ENCODE data around the gene AMDHD2. TPM values are rescaled to one million over a fixed set of nuclear protein-coding genes. Genes with fewer than 3 reads are reported as not detected.

Gene AMDHD2
- total RNA-seq, 1 experiment from 2014 or later: 50.3 TPM

- no peaks in the 10 kb centered on the region for H3K36me3 ChIP-seq (ENCODE audit: low read depth, low read length)
- POLR2A ChIA-PET (ENCODE audit: unreplicated experiment): no interaction called here
- no peaks in the 10 kb centered on the region for H3K9me2 ChIP-seq (replicated peaks; ENCODE audit: low read length)
Observed at GRCh38 chr16:2507052-2507659, 13.0 kb upstream of the AMDHD2 start.

GRCh38 chr16:2507665-2508064, 12.5 kb upstream of the AMDHD2 start:
- Histone ChIP-seq H3K36me3 (ENCODE audit: low read depth, low read length) (no peaks in the 10 kb centered on the region), H3K79me2 (ENCODE audit: low read length) (no peaks in the 10 kb centered on the region), H2AFZ (ENCODE audit: low read length) (no peak overlapping the region), H3K9ac (ENCODE audit: low read length) (no peak overlapping the region), H3K9me3 (ENCODE audit: low read length) (no peaks in the 10 kb centered on the region), H3K27me3 (ENCODE audit: low read length) (no peaks in the 10 kb centered on the region), H3F3A (ENCODE audit: low read length, unreplicated experiment) (no peaks in the 10 kb centered on the region), H3K9me2 (replicated peaks; ENCODE audit: low read length) (no peaks in the 10 kb centered on the region), H3K4me1 (ENCODE audit: insufficient read depth, low read length) (no peaks in the 10 kb centered on the region), H3K27ac (ENCODE audit: low read length) (no peak overlapping the region), H4K20me1 (ENCODE audit: low read length) (no peaks in the 10 kb centered on the region), H3K4me2 (ENCODE audit: low read length) (no peak overlapping the region), H3K4me3 (ENCODE audit: low read length) (no peak overlapping the region)
- DNase-seq (no peak), ATAC-seq (no peak)
- POLR2A ChIA-PET (ENCODE audit: unreplicated experiment): no interaction called here
- intact Hi-C loops (cut with micrococcal nuclease): no loop called here
- TF ChIP-seq EZH2 (IDR thresholded peaks at IDR 0.05; ENCODE audit: low read length, unreplicated experiment) (no peak), EZH2phosphoT487 (IDR thresholded peaks at IDR 0.05; ENCODE audit: borderline replicate concordance, low read length) (no peak), CTCF (conservative IDR thresholded peaks at IDR 0.05; ENCODE audit: low read depth, low read length) (no peak)
- CTCF ChIA-PET: no interaction called here
- BruUV-seq (replicated peaks): no TSS peak

More at GRCh38 chr16:2507052-2507659, 13.0 kb upstream of the AMDHD2 start:
- CTCF ChIA-PET: no interaction called here
- BruUV-seq (replicated peaks): no TSS peak
- Histone ChIP-seq H3K9me3 (ENCODE audit: low read length) (no peaks in the 10 kb centered on the region), H3K79me2 (ENCODE audit: low read length) (no peaks in the 10 kb centered on the region), H3F3A (ENCODE audit: low read length, unreplicated experiment) (no peaks in the 10 kb centered on the region), H2AFZ (ENCODE audit: low read length) (no peak overlapping the region), H3K9ac (ENCODE audit: low read length) (no peak overlapping the region), H3K27ac (ENCODE audit: low read length) (no peak overlapping the region), H3K4me2 (ENCODE audit: low read length) (no peak overlapping the region), H3K4me3 (ENCODE audit: low read length) (no peak overlapping the region), H3K4me1 (ENCODE audit: insufficient read depth, low read length) (no peaks in the 10 kb centered on the region), H4K20me1 (ENCODE audit: low read length) (no peaks in the 10 kb centered on the region), H3K27me3 (ENCODE audit: low read length) (no peaks in the 10 kb centered on the region)
- DNase-seq: no peak
- intact Hi-C loops (cut with micrococcal nuclease): no loop called here
- TF ChIP-seq CTCF (conservative IDR thresholded peaks at IDR 0.05; ENCODE audit: low read depth, low read length) (no peak), EZH2phosphoT487 (IDR thresholded peaks at IDR 0.05; ENCODE audit: borderline replicate concordance, low read length) (no peak), EZH2 (IDR thresholded peaks at IDR 0.05; ENCODE audit: low read length, unreplicated experiment) (no peak)
- ATAC-seq: no peak

- Histone ChIP-seq H3K36me3 (ENCODE audit: low read depth, low read length) (no peaks in the 10 kb centered on the region), H4K20me1 (ENCODE audit: low read length) (no peaks in the 10 kb centered on the region), H3K9me3 (ENCODE audit: low read length) (no peaks in the 10 kb centered on the region), H3K79me2 (ENCODE audit: low read length) (peaks cover 1% of the 10 kb centered on the region), H3K4me2 (ENCODE audit: low read length) (no peak overlapping the region), H2AFZ (ENCODE audit: low read length) (no peak overlapping the region), H3K9ac (ENCODE audit: low read length) (no peak overlapping the region), H3F3A (ENCODE audit: low read length, unreplicated experiment) (no peaks in the 10 kb centered on the region), H3K27ac (ENCODE audit: low read length) (no peak overlapping the region), H3K9me2 (replicated peaks; ENCODE audit: low read length) (no peaks in the 10 kb centered on the region), H3K4me1 (ENCODE audit: insufficient read depth, low read length) (peaks cover 3% of the 10 kb centered on the region; the same call in 1 of the 2 replicates), H3K4me3 (ENCODE audit: low read length) (no peak overlapping the region), H3K27me3 (ENCODE audit: low read length) (no peaks in the 10 kb centered on the region)
- ATAC-seq: no peak
- BruUV-seq (replicated peaks): no TSS peak
- intact Hi-C loops (cut with micrococcal nuclease): no loop called here
- TF ChIP-seq EZH2 (IDR thresholded peaks at IDR 0.05; ENCODE audit: low read length, unreplicated experiment) (no peak), EZH2phosphoT487 (IDR thresholded peaks at IDR 0.05; ENCODE audit: borderline replicate concordance, low read length) (no peak), CTCF (conservative IDR thresholded peaks at IDR 0.05; ENCODE audit: low read depth, low read length) (no peak)
- no peak for DNase-seq
- POLR2A ChIA-PET (ENCODE audit: unreplicated experiment): no interaction called here
- CTCF ChIA-PET: no interaction called here
Observed at GRCh38 chr16:2508722-2509400, 11.3 kb upstream of the AMDHD2 start.

Measured in PC-3 (cell line).